OCI-LY1 (cell line): Measurements from ENCODE around the gene IFI44L.

Experiments used
- H2AFZ ChIP-seq: fragments of 200-600 bp; sonication (generic), shearing (Covaris generic); 2 replicates; pipeline ENCODE4 v1.6.0; 2014; ENCODE audit warnings: antibody characterized with exemption, mild to moderate bottlenecking, low read length
- H3F3A ChIP-seq: fragments of 200-600 bp; sonication (generic), shearing (Covaris generic); 2 replicates; pipeline ENCODE4 v1.6.0; 2014; ENCODE audit warnings: mild to moderate bottlenecking, antibody characterized with exemption, low read length, moderate library complexity; ENCODE audit not compliant: insufficient read depth
- H3K27ac ChIP-seq: fragments of 200-600 bp; sonication (generic); 2 replicates; pipeline ENCODE4 v1.5.1; 2014; ENCODE audit warnings: low read length, mixed run types, mild to moderate bottlenecking, low read depth; ENCODE audit not compliant: poor library complexity, severe bottlenecking
- H3K27me3 ChIP-seq: fragments of 200-600 bp; sonication (generic); 2 replicates; pipeline ENCODE4 v1.6.0; 2014; ENCODE audit warnings: antibody characterized with exemption, mild to moderate bottlenecking, low read length, moderate library complexity; ENCODE audit not compliant: insufficient read depth
- H3K36me3 ChIP-seq: fragments of 200-600 bp; sonication (generic); 2 replicates; pipeline ENCODE4 v1.6.1; 2014; ENCODE audit warnings: mild to moderate bottlenecking, antibody characterized with exemption, low read length, moderate library complexity, mixed read lengths; ENCODE audit not compliant: insufficient read depth
- H3K4me1 ChIP-seq: fragments of 200-600 bp; sonication (generic); 2 replicates; pipeline ENCODE4 v1.5.1; 2014; ENCODE audit warnings: mild to moderate bottlenecking, low read length, moderate library complexity; ENCODE audit not compliant: insufficient read depth, severe bottlenecking
- H3K4me2 ChIP-seq: fragments of 200-600 bp; sonication (generic), shearing (Covaris generic); 2 replicates; pipeline ENCODE4 v1.6.1; 2014; ENCODE audit warnings: low read length
- H3K4me3 ChIP-seq: fragments of 200-600 bp; sonication (generic); 2 replicates; pipeline ENCODE4 v1.5.1; 2014; ENCODE audit warnings: low read length, low read depth, mild to moderate bottlenecking, mixed read lengths; ENCODE audit not compliant: poor library complexity, severe bottlenecking
- H3K79me2 ChIP-seq: fragments of 200-600 bp; shearing (Covaris generic); 2 replicates; pipeline ENCODE4 v1.6.1; 2016; ENCODE audit warnings: mixed run types, low read length, mixed read lengths; ENCODE audit not compliant: insufficient read depth
- H3K9ac ChIP-seq: fragments of 200-600 bp; sonication (generic), shearing (Covaris generic); 2 replicates; pipeline ENCODE4 v1.6.1; 2014; ENCODE audit warnings: mild to moderate bottlenecking, low read length, mixed read lengths
- H3K9me2 ChIP-seq: fragments of 200-600 bp; sonication (generic), shearing (Covaris generic); 2 replicates; pipeline ENCODE4 v1.6.1; 2014; ENCODE audit warnings: low read depth, mild to moderate bottlenecking, low read length, mixed read lengths
- H3K9me3 ChIP-seq: fragments of 200-600 bp; shearing (Covaris generic); 2 replicates; pipeline ENCODE4 v1.6.1; 2014; ENCODE audit warnings: low read length, mixed read lengths
- H4K20me1 ChIP-seq: fragments of 200-600 bp; sonication (generic), shearing (Covaris generic); 2 replicates; pipeline ENCODE4 v1.6.0; 2016; ENCODE audit warnings: mild to moderate bottlenecking, low read length; ENCODE audit not compliant: insufficient read depth
- CTCF ChIP-seq: fragments of 200-600 bp; sonication (generic), shearing (Covaris generic); IDR thresholded peaks from 2 replicates; pipeline ENCODE4 v1.5.1; 2017; ENCODE audit warnings: mild to moderate bottlenecking, antibody characterized with exemption, low read length, moderate library complexity, mixed read lengths
- EZH2 ChIP-seq: fragments of 200-600 bp; sonication (generic), shearing (Covaris generic); IDR thresholded peaks from 2 replicates; pipeline ENCODE4 v1.8.0; 2017; ENCODE audit warnings: borderline replicate concordance, mixed run types, mild to moderate bottlenecking, antibody characterized with exemption, low read length, moderate library complexity, mixed read lengths

IFI44L gene

GRCh38 chr1:78667939-78668338, 47.7 kb downstream of the IFI44L start:
- no peaks in the 10 kb centered on the region for H3K9me2 ChIP-seq
- no peak overlapping the region for H3K9ac ChIP-seq
- no peaks in the 10 kb centered on the region for H3K9me3 ChIP-seq
- H3K4me2 ChIP-seq = no peak overlapping the region
- H3F3A ChIP-seq = no peaks in the 10 kb centered on the region
- no peaks in the 10 kb centered on the region for H3K27me3 ChIP-seq
- TF ChIP-seq CTCF (no peak), EZH2 (no peak)
- no peak overlapping the region for H3K4me3 ChIP-seq
- H4K20me1 ChIP-seq = no peaks in the 10 kb centered on the region
- no peaks in the 10 kb centered on the region for H3K36me3 ChIP-seq
- H3K4me1 ChIP-seq = no peaks in the 10 kb centered on the region
- H3K27ac ChIP-seq = no peak overlapping the region
- H3K79me2 ChIP-seq = no peaks in the 10 kb centered on the region
- H2AFZ ChIP-seq = no peak overlapping the region

- Histone ChIP-seq H3K4me1 (no peaks in the 10 kb centered on the region), H3K4me2 (no peak overlapping the region), H3K4me3 (no peak overlapping the region), H3K27me3 (no peaks in the 10 kb centered on the region), H3K36me3 (no peaks in the 10 kb centered on the region), H2AFZ (no peak overlapping the region), H3K9me3 (no peaks in the 10 kb centered on the region), H3K9me2 (no peaks in the 10 kb centered on the region), H3K79me2 (no peaks in the 10 kb centered on the region), H4K20me1 (no peaks in the 10 kb centered on the region), H3K9ac (no peak overlapping the region), H3K27ac (no peak overlapping the region), H3F3A (no peaks in the 10 kb centered on the region)
- TF ChIP-seq CTCF = no peak
- TF ChIP-seq EZH2 = no peak
Measured at GRCh38 chr1:78668427-78668826, 48.2 kb downstream of the IFI44L start.

- no peak overlapping the region for H3K4me2 ChIP-seq
- no peaks in the 10 kb centered on the region for H4K20me1 ChIP-seq
- H3K4me3 ChIP-seq = no peak overlapping the region
- H3K9me3 ChIP-seq = no peaks in the 10 kb centered on the region
- no peak for TF ChIP-seq CTCF
- no peak for TF ChIP-seq EZH2
- no peaks in the 10 kb centered on the region for H3K79me2 ChIP-seq
- H3K27ac ChIP-seq = no peak overlapping the region
- H3F3A ChIP-seq = no peaks in the 10 kb centered on the region
- no peaks in the 10 kb centered on the region for H3K4me1 ChIP-seq
- H3K9me2 ChIP-seq = no peaks in the 10 kb centered on the region
- no peak overlapping the region for H3K9ac ChIP-seq
- no peaks in the 10 kb centered on the region for H3K27me3 ChIP-seq
- H3K36me3 ChIP-seq = no peaks in the 10 kb centered on the region
- no peak overlapping the region for H2AFZ ChIP-seq
Measured at GRCh38 chr1:78672428-78672827, 52.2 kb downstream of the IFI44L start.
